ENCODE data around the gene TP53.

Gene TP53

DNA sequence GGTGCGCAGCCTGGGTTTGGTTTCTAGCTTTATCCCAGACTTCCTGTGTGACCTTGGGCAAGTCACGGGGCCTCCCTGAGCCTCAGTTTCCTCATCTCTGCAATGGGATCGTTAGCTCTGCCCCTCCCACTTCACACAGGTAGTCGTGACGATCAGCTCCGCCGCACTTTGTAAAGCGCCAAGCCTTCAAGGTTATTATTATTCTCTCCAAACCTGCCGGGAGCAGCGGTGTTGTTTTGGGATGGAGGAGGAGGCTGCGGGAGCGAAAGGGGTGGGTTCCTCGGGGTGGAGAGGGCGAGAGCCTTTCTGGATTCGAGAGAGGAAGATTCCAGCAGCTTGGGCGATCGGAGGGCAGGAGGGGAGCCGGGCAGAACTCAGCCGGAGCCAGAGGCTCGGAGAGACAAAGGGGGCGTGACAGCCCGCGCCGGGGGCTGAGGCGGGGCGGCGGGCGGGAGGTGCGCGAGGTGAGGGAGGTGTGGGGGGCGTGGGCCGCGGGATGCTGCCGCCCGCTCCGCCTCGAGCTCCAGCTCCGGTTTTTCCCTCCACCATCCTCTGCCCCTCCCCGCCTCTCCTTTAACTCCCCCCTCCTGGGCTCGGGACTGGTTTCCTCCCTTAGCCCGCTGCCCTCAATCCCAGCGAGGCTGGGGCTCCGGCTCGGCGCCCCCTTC lies 17.4 kb upstream of the TP53 start, which contains the start of gene EFNB3 (continued):
- TF ChIP-seq TCF7L2 (IDR thresholded peaks at IDR 0.05; ENCODE audit: borderline replicate concordance, low read depth, low read length) (no peak), GLI4 (tag by site-specific recombination; IDR thresholded peaks at IDR 0.05) (no peak), ZNF266 (tag by site-specific recombination; IDR thresholded peaks at IDR 0.05; ENCODE audit: low read depth) (no peak), ZNF558 (tag by site-specific recombination; IDR thresholded peaks at IDR 0.05) (no peak), ZNF654 (tag by site-specific recombination; IDR thresholded peaks at IDR 0.05; ENCODE audit: low read depth) (no peak), ZNF274 (IDR thresholded peaks at IDR 0.05; ENCODE audit: low read length) (no peak), ZNF274 (tag by site-specific recombination; IDR thresholded peaks at IDR 0.05; ENCODE audit: borderline replicate concordance) (no peak), ZNF214 (tag by site-specific recombination; IDR thresholded peaks at IDR 0.05; ENCODE audit: borderline replicate concordance) (no peak), ZNF394 (tag by site-specific recombination; IDR thresholded peaks at IDR 0.05; ENCODE audit: borderline replicate concordance) (no peak), KLF9 (tag by site-specific recombination; IDR thresholded peaks at IDR 0.05; ENCODE audit: low read depth) (peak; percentile 99), ZNF2 (tag by site-specific recombination; IDR thresholded peaks at IDR 0.05) (no peak), ZNF311 (tag by site-specific recombination; IDR thresholded peaks at IDR 0.05; ENCODE audit: borderline replicate concordance) (no peak), BCL11A (tag by site-specific recombination; IDR thresholded peaks at IDR 0.05; ENCODE audit: low read depth) (no peak), ZNF133 (tag by site-specific recombination; IDR thresholded peaks at IDR 0.05) (no peak), ZNF26 (tag by site-specific recombination; IDR thresholded peaks at IDR 0.05) (no peak), KLF17 (tag by site-specific recombination; IDR thresholded peaks at IDR 0.05) (peak; percentile 97), ZIC2 (tag by site-specific recombination; IDR thresholded peaks at IDR 0.05) (no peak), ZNF10 (tag by site-specific recombination; IDR thresholded peaks at IDR 0.05) (peak; percentile 61; the same call in 1 of the 2 replicates), ZNF112 (tag by site-specific recombination; IDR thresholded peaks at IDR 0.05) (no peak), ZNF426 (tag by site-specific recombination; IDR thresholded peaks at IDR 0.05) (no peak), ZNF791 (tag by site-specific recombination; IDR thresholded peaks at IDR 0.05) (no peak), HOXD13 (CRISPR knock-in tag; IDR thresholded peaks at IDR 0.05; ENCODE audit: borderline replicate concordance) (no peak), ZNF140 (tag by site-specific recombination; IDR thresholded peaks at IDR 0.05) (no peak)
- TF ChIP-seq, protein P1, sequence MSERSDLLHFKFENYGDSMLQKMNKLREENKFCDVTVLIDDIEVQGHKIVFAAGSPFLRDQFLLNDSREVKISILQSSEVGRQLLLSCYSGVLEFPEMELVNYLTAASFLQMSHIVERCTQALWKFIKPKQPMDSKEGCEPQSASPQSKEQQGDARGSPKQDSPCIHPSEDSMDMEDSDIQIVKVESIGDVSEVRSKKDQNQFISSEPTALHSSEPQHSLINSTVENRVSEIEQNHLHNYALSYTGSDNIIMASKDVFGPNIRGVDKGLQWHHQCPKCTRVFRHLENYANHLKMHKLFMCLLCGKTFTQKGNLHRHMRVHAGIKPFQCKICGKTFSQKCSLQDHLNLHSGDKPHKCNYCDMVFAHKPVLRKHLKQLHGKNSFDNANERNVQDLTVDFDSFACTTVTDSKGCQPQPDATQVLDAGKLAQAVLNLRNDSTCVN (tag by site-specific recombination; optimal IDR thresholded peaks at IDR 0.05): peak; percentile 74
- TF ChIP-seq, protein P2, sequence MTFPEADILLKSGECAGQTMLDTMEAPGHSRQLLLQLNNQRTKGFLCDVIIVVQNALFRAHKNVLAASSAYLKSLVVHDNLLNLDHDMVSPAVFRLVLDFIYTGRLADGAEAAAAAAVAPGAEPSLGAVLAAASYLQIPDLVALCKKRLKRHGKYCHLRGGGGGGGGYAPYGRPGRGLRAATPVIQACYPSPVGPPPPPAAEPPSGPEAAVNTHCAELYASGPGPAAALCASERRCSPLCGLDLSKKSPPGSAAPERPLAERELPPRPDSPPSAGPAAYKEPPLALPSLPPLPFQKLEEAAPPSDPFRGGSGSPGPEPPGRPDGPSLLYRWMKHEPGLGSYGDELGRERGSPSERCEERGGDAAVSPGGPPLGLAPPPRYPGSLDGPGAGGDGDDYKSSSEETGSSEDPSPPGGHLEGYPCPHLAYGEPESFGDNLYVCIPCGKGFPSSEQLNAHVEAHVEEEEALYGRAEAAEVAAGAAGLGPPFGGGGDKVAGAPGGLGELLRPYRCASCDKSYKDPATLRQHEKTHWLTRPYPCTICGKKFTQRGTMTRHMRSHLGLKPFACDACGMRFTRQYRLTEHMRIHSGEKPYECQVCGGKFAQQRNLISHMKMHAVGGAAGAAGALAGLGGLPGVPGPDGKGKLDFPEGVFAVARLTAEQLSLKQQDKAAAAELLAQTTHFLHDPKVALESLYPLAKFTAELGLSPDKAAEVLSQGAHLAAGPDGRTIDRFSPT (tag by site-specific recombination; IDR thresholded peaks at IDR 0.05): no peak
- TF ChIP-seq, protein P3, sequence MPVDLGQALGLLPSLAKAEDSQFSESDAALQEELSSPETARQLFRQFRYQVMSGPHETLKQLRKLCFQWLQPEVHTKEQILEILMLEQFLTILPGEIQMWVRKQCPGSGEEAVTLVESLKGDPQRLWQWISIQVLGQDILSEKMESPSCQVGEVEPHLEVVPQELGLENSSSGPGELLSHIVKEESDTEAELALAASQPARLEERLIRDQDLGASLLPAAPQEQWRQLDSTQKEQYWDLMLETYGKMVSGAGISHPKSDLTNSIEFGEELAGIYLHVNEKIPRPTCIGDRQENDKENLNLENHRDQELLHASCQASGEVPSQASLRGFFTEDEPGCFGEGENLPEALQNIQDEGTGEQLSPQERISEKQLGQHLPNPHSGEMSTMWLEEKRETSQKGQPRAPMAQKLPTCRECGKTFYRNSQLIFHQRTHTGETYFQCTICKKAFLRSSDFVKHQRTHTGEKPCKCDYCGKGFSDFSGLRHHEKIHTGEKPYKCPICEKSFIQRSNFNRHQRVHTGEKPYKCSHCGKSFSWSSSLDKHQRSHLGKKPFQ (tag by site-specific recombination; IDR thresholded peaks at IDR 0.05): 0 out of 2 replicates have a peak, but pooled peaks have one; percentile 18
- TF ChIP-seq, protein P4, sequence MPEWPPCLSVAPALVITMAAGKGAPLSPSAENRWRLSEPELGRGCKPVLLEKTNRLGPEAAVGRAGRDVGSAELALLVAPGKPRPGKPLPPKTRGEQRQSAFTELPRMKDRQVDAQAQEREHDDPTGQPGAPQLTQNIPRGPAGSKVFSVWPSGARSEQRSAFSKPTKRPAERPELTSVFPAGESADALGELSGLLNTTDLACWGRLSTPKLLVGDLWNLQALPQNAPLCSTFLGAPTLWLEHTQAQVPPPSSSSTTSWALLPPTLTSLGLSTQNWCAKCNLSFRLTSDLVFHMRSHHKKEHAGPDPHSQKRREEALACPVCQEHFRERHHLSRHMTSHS (tag by site-specific recombination; IDR thresholded peaks at IDR 0.05): no peak
- TF ChIP-seq, protein P5, sequence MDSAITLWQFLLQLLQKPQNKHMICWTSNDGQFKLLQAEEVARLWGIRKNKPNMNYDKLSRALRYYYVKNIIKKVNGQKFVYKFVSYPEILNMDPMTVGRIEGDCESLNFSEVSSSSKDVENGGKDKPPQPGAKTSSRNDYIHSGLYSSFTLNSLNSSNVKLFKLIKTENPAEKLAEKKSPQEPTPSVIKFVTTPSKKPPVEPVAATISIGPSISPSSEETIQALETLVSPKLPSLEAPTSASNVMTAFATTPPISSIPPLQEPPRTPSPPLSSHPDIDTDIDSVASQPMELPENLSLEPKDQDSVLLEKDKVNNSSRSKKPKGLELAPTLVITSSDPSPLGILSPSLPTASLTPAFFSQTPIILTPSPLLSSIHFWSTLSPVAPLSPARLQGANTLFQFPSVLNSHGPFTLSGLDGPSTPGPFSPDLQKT (IDR thresholded peaks at IDR 0.05; ENCODE audit: borderline replicate concordance, low read depth, low read length): no peak
- TF ChIP-seq, protein P6, sequence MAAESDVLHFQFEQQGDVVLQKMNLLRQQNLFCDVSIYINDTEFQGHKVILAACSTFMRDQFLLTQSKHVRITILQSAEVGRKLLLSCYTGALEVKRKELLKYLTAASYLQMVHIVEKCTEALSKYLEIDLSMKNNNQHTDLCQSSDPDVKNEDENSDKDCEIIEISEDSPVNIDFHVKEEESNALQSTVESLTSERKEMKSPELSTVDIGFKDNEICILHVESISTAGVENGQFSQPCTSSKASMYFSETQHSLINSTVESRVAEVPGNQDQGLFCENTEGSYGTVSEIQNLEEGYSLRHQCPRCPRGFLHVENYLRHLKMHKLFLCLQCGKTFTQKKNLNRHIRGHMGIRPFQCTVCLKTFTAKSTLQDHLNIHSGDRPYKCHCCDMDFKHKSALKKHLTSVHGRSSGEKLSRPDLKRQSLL (tag by site-specific recombination; IDR thresholded peaks at IDR 0.05): peak; percentile 53; the same call in 1 of the 2 replicates
